Type B pancreatic cell (in vitro differentiated cells): ENCODE results near the gene SPATA21. TPM values are rescaled to one million over a fixed set of nuclear protein-coding genes. Genes with fewer than 3 reads are reported as not detected.

Experiments
- DNase-seq: peaks from one replicate; pipeline ENCODE4 v3.0.0; 2021; ENCODE audit warnings: mixed read lengths; ENCODE audit not compliant: unreplicated experiment; ENCODE audit errors: extremely low spot score
- H3K27ac Mint-ChIP-seq: 2 replicates; pipeline ENCODE4 v1.8.0; 2021; ENCODE audit warnings: mild to moderate bottlenecking, mixed read lengths
- H3K27me3 Mint-ChIP-seq: 2 replicates; pipeline ENCODE4 v1.8.0; 2021; ENCODE audit warnings: mixed read lengths
- H3K36me3 Mint-ChIP-seq: 2 replicates; pipeline ENCODE4 v1.8.0; 2021; ENCODE audit warnings: mixed read lengths
- H3K4me1 Mint-ChIP-seq: one replicate; pipeline ENCODE4 v1.8.0; 2021; ENCODE audit warnings: mixed read lengths; ENCODE audit not compliant: unreplicated experiment
- H3K4me3 Mint-ChIP-seq: 2 replicates; pipeline ENCODE4 v1.8.0; 2021; ENCODE audit warnings: mild to moderate bottlenecking, mixed read lengths
- H3K9me3 Mint-ChIP-seq: 2 replicates; pipeline ENCODE4 v1.8.0; 2021; ENCODE audit warnings: mixed read lengths
- CTCF ChIP-seq: fragments of 200-600 bp; sonication (generic); conservative IDR thresholded peaks from 2 replicates; pipeline ENCODE4 v1.5.0; 2021; ENCODE audit warnings: antibody characterized with exemption, mild to moderate bottlenecking
- total RNA-seq: library from RNA; stranded (reverse); gene quantifications from 2 replicates; pipeline ENCODE4 v1.2.1, GENCODE V29; 2021; ENCODE audit warnings: low replicate concordance

The SPATA21 gene
- total RNA-seq, 1 donor from 2014 or later = not detected

GRCh38 chr1:16422041-16422440 is 15.2 kb downstream of the SPATA21 start:
- H3K4me1 Mint-ChIP-seq = peaks cover 5% of the 10 kb centered on the region
- H3K4me3 Mint-ChIP-seq = no peak overlapping the region
- H3K27me3 Mint-ChIP-seq = peaks cover 18% of the 10 kb centered on the region
- no peak for TF ChIP-seq CTCF
- no peaks in the 10 kb centered on the region for H3K9me3 Mint-ChIP-seq
- no peak for DNase-seq
- no peaks in the 10 kb centered on the region for H3K36me3 Mint-ChIP-seq
- H3K27ac Mint-ChIP-seq = no peak overlapping the region

- Mint-ChIP-seq H3K27ac (no peak overlapping the region), H3K9me3 (no peaks in the 10 kb centered on the region), H3K4me1 (peaks cover 5% of the 10 kb centered on the region), H3K4me3 (no peak overlapping the region), H3K27me3 (peaks cover 18% of the 10 kb centered on the region), H3K36me3 (no peaks in the 10 kb centered on the region)
- no peak for TF ChIP-seq CTCF
- DNase-seq = no peak
These were observed 16.0 kb downstream of the SPATA21 start for GRCh38 chr1:16421201-16421600.

GRCh38 chr1:16420424-16421118 is 16.7 kb downstream of the SPATA21 start:
- no peak for TF ChIP-seq CTCF
- H3K36me3 Mint-ChIP-seq = no peaks in the 10 kb centered on the region
- peaks cover 5% of the 10 kb centered on the region for H3K4me1 Mint-ChIP-seq
- DNase-seq = no peak
- no peak overlapping the region for H3K4me3 Mint-ChIP-seq
- no peaks in the 10 kb centered on the region for H3K9me3 Mint-ChIP-seq
- H3K27me3 Mint-ChIP-seq = peaks cover 18% of the 10 kb centered on the region
- no peak overlapping the region for H3K27ac Mint-ChIP-seq

- Mint-ChIP-seq H3K4me1 (peaks cover 5% of the 10 kb centered on the region), H3K27me3 (peaks cover 18% of the 10 kb centered on the region), H3K4me3 (no peak overlapping the region), H3K27ac (no peak overlapping the region), H3K36me3 (no peaks in the 10 kb centered on the region), H3K9me3 (no peaks in the 10 kb centered on the region)
- DNase-seq = no peak
- TF ChIP-seq CTCF = no peak
These were observed 18.3 kb downstream of the SPATA21 start for GRCh38 chr1:16418823-16419425.

GRCh38 chr1:16413191-16413590 is 24.0 kb downstream of the SPATA21 start:
- Mint-ChIP-seq H3K4me3 (no peak overlapping the region), H3K9me3 (no peaks in the 10 kb centered on the region), H3K4me1 (no peaks in the 10 kb centered on the region), H3K27ac (no peak overlapping the region), H3K27me3 (peaks cover 9% of the 10 kb centered on the region), H3K36me3 (no peaks in the 10 kb centered on the region)
- no peak for TF ChIP-seq CTCF
- DNase-seq = no peak
